HG03135 (cell line): ENCODE results near the gene DNM1.
"Not testable (repeated sequence)": the region's sequence is repeated elsewhere in the genome, so short reads cannot be mapped to it uniquely, and the experiment has no call there.

ENCODE experiments used
- ATAC-seq: cut with Tn5 transposase; IDR thresholded peaks from one replicate; pipeline ENCODE4 v1.9.1; 2021; ENCODE audit warnings: mild to moderate bottlenecking, moderate library complexity; ENCODE audit not compliant: unreplicated experiment

The DNM1 gene

GRCh38 chr9:128222880-128223670 is 19.9 kb downstream of the DNM1 start:
- no peak for ATAC-seq

- no peak for ATAC-seq
These were observed 21.7 kb downstream of the DNM1 start for GRCh38 chr9:128224877-128225276.

- no peak for ATAC-seq
These were observed 22.7 kb downstream of the DNM1 start for GRCh38 chr9:128225770-128226411.

GRCh38 chr9:128226412-128226801 is 23.2 kb downstream of the DNM1 start:
- ATAC-seq, result no peak

GRCh38 chr9:128230897-128231296 is 27.7 kb downstream of the DNM1 start:
- ATAC-seq, result not testable (repeated sequence)

- no peak for ATAC-seq
These were observed 28.7 kb downstream of the DNM1 start for GRCh38 chr9:128231638-128232527.

- no peak for ATAC-seq
These were observed 29.6 kb downstream of the DNM1 start for GRCh38 chr9:128232528-128233428.

- no peak for ATAC-seq
These were observed 30.7 kb downstream of the DNM1 start for GRCh38 chr9:128233817-128234406.

- ATAC-seq, result no peak
These were observed 38.9 kb downstream of the DNM1 start for GRCh38 chr9:128242124-128242523.

GRCh38 chr9:128242828-128243214 is 39.6 kb downstream of the DNM1 start:
- ATAC-seq, result no peak

GRCh38 chr9:128243215-128244018 is 40.2 kb downstream of the DNM1 start:
- no peak for ATAC-seq

GRCh38 chr9:128244091-128244836 is 41.1 kb downstream of the DNM1 start:
- ATAC-seq, result no peak

GRCh38 chr9:128244837-128245231 is 41.7 kb downstream of the DNM1 start:
- ATAC-seq, result no peak

GRCh38 chr9:128245421-128246151 is 42.4 kb downstream of the DNM1 start:
- ATAC-seq, result no peak

GRCh38 chr9:128246471-128246870 is 43.3 kb downstream of the DNM1 start:
- no peak for ATAC-seq

- ATAC-seq, result no peak
These were observed 44.1 kb downstream of the DNM1 start for GRCh38 chr9:128247226-128247803.

GRCh38 chr9:128249558-128249907 is 46.4 kb downstream of the DNM1 start:
- ATAC-seq, result no peak
